ENCODE data around the gene NOL4L. TPM values are rescaled to one million over a fixed set of nuclear protein-coding genes. Genes with fewer than 3 reads are reported as not detected.
A peak's percentile ranks its signal among the peaks of the same experiment; 100 is the strongest.

NOL4L gene
- total and polyA plus RNA-seq, 10 donors = 3.4 to 45.4 (median 28.6) TPM

GRCh38 chr20:32485770-32486478, 99.2 kb downstream of the NOL4L start:
- TF ChIP-seq POLR2AphosphoS5 (IDR thresholded peaks at IDR 0.05) = no peak
- TF ChIP-seq POLR2A (IDR thresholded peaks at IDR 0.05) = no peak
- no peak for TF ChIP-seq CTCF (IDR thresholded peaks at IDR 0.05 in 8 of 11, conservative IDR thresholded peaks at IDR 0.05 in 3 of 11)
- Histone ChIP-seq H3K27me3 (replicated peaks in 1 of 7) (peaks cover 0 to 21% (median 0%) of the 10 kb centered on the region in 7 donors), H3K9me3 (no peaks in the 10 kb centered on the region), H3K4me1 (peaks cover 18 to 60% (median 39%) of the 10 kb centered on the region in 6 donors), H3K27ac (peak overlapping the region; percentile 22 to 88 (median 84)), H3K4me3 (no peak overlapping the region), H3K36me3 (no peaks in the 10 kb centered on the region)
- peak; percentile 24 for DNase-seq
- intact Hi-C loops (cut with DNase I; ENCODE audit: low total_unique reads) = no loop called here
- 64 to 77% (median 75%) methylated on average over 5 of the region's 5 CpGs for WGBS, 5 donors

GRCh38 chr20:32484958-32485769, 100.0 kb downstream of the NOL4L start:
- H3K4me1 ChIP-seq = peaks cover 25 to 68% (median 46%) of the 10 kb centered on the region in 6 donors
- peak; percentile 72 to 92 (median 86) for TF ChIP-seq CTCF (IDR thresholded peaks at IDR 0.05 in 8 of 11, conservative IDR thresholded peaks at IDR 0.05 in 3 of 11)
- TF ChIP-seq POLR2A (IDR thresholded peaks at IDR 0.05) = no peak
- peak in 1 of 3 donors; percentile 26 for TF ChIP-seq POLR2AphosphoS5 (IDR thresholded peaks at IDR 0.05)
- no peaks in the 10 kb centered on the region for H3K36me3 ChIP-seq
- H3K9me3 ChIP-seq = no peaks in the 10 kb centered on the region
- 2 to 5% (median 3%) methylated on average over 20 of the region's 20 CpGs for WGBS, 5 donors
- peak; percentile 90 for DNase-seq
- peak overlapping the region; percentile 50 to 86 (median 70) for H3K4me3 ChIP-seq
- intact Hi-C loops (cut with DNase I; ENCODE audit: low total_unique reads) = no loop called here
- peaks cover 0 to 21% (median 0%) of the 10 kb centered on the region in 7 donors for H3K27me3 ChIP-seq (replicated peaks in 1 of 7)
- peak overlapping the region; percentile 74 to 88 (median 84) for H3K27ac ChIP-seq

GRCh38 chr20:32484225-32484957, 100.7 kb downstream of the NOL4L start:
- peak; percentile 88 for DNase-seq
- WGBS, 5 donors = 0 to 2% (median 1%) methylated on average over 49 to 74 of the region's 74 CpGs
- Histone ChIP-seq H3K36me3 (no peaks in the 10 kb centered on the region), H3K27ac (peak overlapping the region; percentile 74 to 88 (median 84)), H3K4me1 (peaks cover 31 to 75% (median 53%) of the 10 kb centered on the region in 6 donors), H3K4me3 (peak overlapping the region; percentile 50 to 86 (median 70)), H3K27me3 (replicated peaks in 1 of 7) (peaks cover 0 to 21% (median 0%) of the 10 kb centered on the region in 7 donors), H3K9me3 (no peaks in the 10 kb centered on the region)
- peak in 1 of 3 donors; percentile 43 for TF ChIP-seq POLR2AphosphoS5 (IDR thresholded peaks at IDR 0.05)
- no peak for TF ChIP-seq POLR2A (IDR thresholded peaks at IDR 0.05)
- intact Hi-C loops (cut with DNase I; ENCODE audit: low total_unique reads) = no loop called here
